Ishikawa (cell line): ENCODE results near the gene IL37.

Experiments
- CEBPB ChIP-seq: IDR thresholded peaks from 2 replicates; pipeline ENCODE4 v1.6.1; 2012
- CREB1 ChIP-seq: IDR thresholded peaks from 2 replicates; pipeline ENCODE4 v1.6.1; 2012; ENCODE audit warnings: low read depth
- EGR1 ChIP-seq: IDR thresholded peaks from 2 replicates; pipeline ENCODE4 v1.6.1; 2012
- EP300 ChIP-seq: IDR thresholded peaks from 2 replicates; pipeline ENCODE4 v1.6.1; 2012; ENCODE audit warnings: borderline replicate concordance
- FOXM1 ChIP-seq: IDR thresholded peaks from 2 replicates; pipeline ENCODE4 v1.6.1; 2012; ENCODE audit warnings: low read depth, borderline replicate concordance
- MAX ChIP-seq: IDR thresholded peaks from 2 replicates; pipeline ENCODE4 v1.6.1; 2012
- NFIC ChIP-seq: IDR thresholded peaks from 2 replicates; pipeline ENCODE4 v1.6.1; 2012
- RAD21 ChIP-seq: IDR thresholded peaks from 2 replicates; pipeline ENCODE4 v1.6.1; 2012; ENCODE audit warnings: low read depth
- REST ChIP-seq: IDR thresholded peaks from 2 replicates; pipeline ENCODE4 v1.6.1; 2012; ENCODE audit warnings: low read depth, mild to moderate bottlenecking
- TAF1 ChIP-seq: IDR thresholded peaks from 2 replicates; pipeline ENCODE4 v1.6.1; 2012; ENCODE audit warnings: low read depth, mild to moderate bottlenecking
- TCF12 ChIP-seq: IDR thresholded peaks from 2 replicates; pipeline ENCODE4 v1.6.1; 2012; ENCODE audit warnings: low read depth
- TEAD4 ChIP-seq: IDR thresholded peaks from 2 replicates; pipeline ENCODE4 v1.6.1; 2012
- USF1 ChIP-seq: IDR thresholded peaks from 2 replicates; pipeline ENCODE4 v1.6.1; 2012
- YY1 ChIP-seq: IDR thresholded peaks from 2 replicates; pipeline ENCODE4 v1.6.1; 2012; ENCODE audit warnings: low read depth
- ZBTB7A ChIP-seq: IDR thresholded peaks from 2 replicates; pipeline ENCODE4 v1.6.1; 2012; ENCODE audit warnings: low read depth

The IL37 gene

GRCh38 chr2:112904883-112905282, 6.1 kb upstream of the IL37 start:
- TF ChIP-seq CEBPB (no peak), MAX (no peak), EP300 (no peak), FOXM1 (no peak), CREB1 (no peak), RAD21 (no peak), EGR1 (no peak), ZBTB7A (no peak), TCF12 (no peak)

- no peak for TF ChIP-seq FOXM1
- TF ChIP-seq TAF1 = no peak
- no peak for TF ChIP-seq RAD21
- TF ChIP-seq REST = no peak
- TF ChIP-seq YY1 = no peak
- TF ChIP-seq CEBPB = no peak
- no peak for TF ChIP-seq TEAD4
Observed at GRCh38 chr2:112906276-112906675, 4.7 kb upstream of the IL37 start.

GRCh38 chr2:112907001-112907949, 3.7 kb upstream of the IL37 start:
- TF ChIP-seq EP300 (no peak), TEAD4 (no peak), CREB1 (no peak), REST (no peak), TCF12 (no peak), MAX (no peak)

- TF ChIP-seq FOXM1 (no peak), TEAD4 (no peak), USF1 (no peak), YY1 (no peak), NFIC (no peak), CREB1 (no peak), EP300 (no peak), MAX (no peak), TCF12 (no peak)
Observed at GRCh38 chr2:112910219-112910618, 746 bp upstream of the IL37 start.

- no peak for TF ChIP-seq REST
- no peak for TF ChIP-seq TCF12
- TF ChIP-seq USF1 = no peak
- TF ChIP-seq TEAD4 = no peak
- no peak for TF ChIP-seq YY1
- TF ChIP-seq CEBPB = no peak
- TF ChIP-seq MAX = no peak
- TF ChIP-seq ZBTB7A = no peak
- no peak for TF ChIP-seq EP300
- TF ChIP-seq TAF1 = no peak
- TF ChIP-seq NFIC = no peak
- no peak for TF ChIP-seq RAD21
Observed at GRCh38 chr2:112912403-112912802, 1.4 kb downstream of the IL37 start.
